CD14-positive monocyte (primary cell): ENCODE measurements around the gene SEMA3A. TPM values are rescaled to one million over a fixed set of nuclear protein-coding genes. Genes with fewer than 3 reads are reported as not detected.

Source experiments
- DNase-seq, 3 donors: peaks; one replicate each; pipeline ENCODE4 v3.0.0-alpha.2; 2011 to 2022
- H2AFZ ChIP-seq: 2 replicates; pipeline ENCODE4 v1.6.0; 2012; ENCODE audit warnings: mild to moderate bottlenecking, low read depth, low read length, inconsistent platforms; ENCODE audit not compliant: insufficient read depth, poor library complexity, severe bottlenecking
- H3K27ac ChIP-seq, 2 donors: 1 replicate in 1 of 2; 2 replicates in 1 of 2; pipeline ENCODE4 v1.5.1; 2012 to 2013; ENCODE audit warnings: low read length in 2 of 2, control low read depth in 1 of 2, inconsistent platforms in 1 of 2, low read depth in 1 of 2, mild to moderate bottlenecking in 1 of 2
- H3K27me3 ChIP-seq, 2 donors: one replicate each; pipeline versions ENCODE4 v1.6.0 to v1.6.1; 2011 to 2013; ENCODE audit warnings: low read length in 2 of 2; ENCODE audit not compliant: control insufficient read depth in 2 of 2, insufficient read depth in 2 of 2
- H3K36me3 ChIP-seq, 2 donors: replicated peaks in 1 of 2; 1 replicate in 1 of 2; 2 replicates in 1 of 2; pipeline versions ENCODE4 v1.5.1 to v1.6.1; 2012 to 2013; ENCODE audit warnings: low read length in 2 of 2, control low read depth in 1 of 2, inconsistent platforms in 1 of 2, mild to moderate bottlenecking in 1 of 2; ENCODE audit not compliant: insufficient read depth in 2 of 2, control insufficient read depth in 1 of 2
- H3K4me1 ChIP-seq, 2 donors: 1 replicate in 1 of 2; 2 replicates in 1 of 2; pipeline versions ENCODE4 v1.5.1 to v1.6.1; 2012 to 2013; ENCODE audit warnings: low read length in 2 of 2, control low read depth in 1 of 2, inconsistent platforms in 1 of 2, mild to moderate bottlenecking in 1 of 2, moderate library complexity in 1 of 2; ENCODE audit not compliant: insufficient read depth in 2 of 2, control insufficient read depth in 1 of 2
- H3K4me2 ChIP-seq: replicated peaks from 2 replicates; pipeline ENCODE3; 2012; ENCODE audit warnings: low read length, moderate library complexity, mild to moderate bottlenecking; ENCODE audit not compliant: poor library complexity, severe bottlenecking; ENCODE audit errors: extremely low read depth
- H3K4me3 ChIP-seq, 3 experiments: fragments of 200-600 bp in 1 of 3; sonication (generic) in 1 of 3; replicated peaks in 1 of 3; 1 replicate in 2 of 3; 2 replicates in 1 of 3; pipeline ENCODE4 v1.5.1; 2011 to 2013; ENCODE audit warnings: low read length in 3 of 3, mild to moderate bottlenecking in 3 of 3, control low read depth in 2 of 3, low read depth in 2 of 3, inconsistent platforms in 1 of 3, moderate library complexity in 1 of 3
- H3K79me2 ChIP-seq: 2 replicates; pipeline ENCODE4 v1.6.0; 2012; ENCODE audit warnings: mild to moderate bottlenecking, control low read depth, inconsistent platforms, low read length, moderate library complexity; ENCODE audit not compliant: insufficient read depth
- H3K9ac ChIP-seq: 2 replicates; pipeline ENCODE4 v1.6.0; 2017; ENCODE audit warnings: low read length, mild to moderate bottlenecking; ENCODE audit not compliant: insufficient read depth, poor library complexity, severe bottlenecking
- H3K9me3 ChIP-seq, 2 donors: replicated peaks in 1 of 2; 1 replicate in 1 of 2; 2 replicates in 1 of 2; pipeline versions ENCODE4 v1.5.1 to v1.6.1; 2012 to 2013; ENCODE audit warnings: low read length in 2 of 2, control low read depth in 1 of 2; ENCODE audit not compliant: control insufficient read depth in 1 of 2, insufficient read depth in 1 of 2
- H4K20me1 ChIP-seq: 2 replicates; pipeline ENCODE4 v1.6.0; 2012; ENCODE audit warnings: mild to moderate bottlenecking, low read length, control low read depth, moderate library complexity; ENCODE audit not compliant: insufficient read depth
- H3K27ac Mint-ChIP-seq, 7 donors: one replicate each; pipeline ENCODE4 v1.8.0; 2020; ENCODE audit warnings: mild to moderate bottlenecking in 7 of 7, mixed read lengths in 7 of 7, moderate library complexity in 6 of 7, inconsistent platforms in 2 of 7
- H3K27me3 Mint-ChIP-seq, 3 donors: one replicate each; pipeline ENCODE4 v1.8.0; 2021 to 2022; ENCODE audit warnings: low read depth in 3 of 3, mild to moderate bottlenecking in 3 of 3, mixed read lengths in 3 of 3, moderate library complexity in 3 of 3, inconsistent platforms in 1 of 3
- H3K36me3 Mint-ChIP-seq, 2 donors: one replicate each; pipeline ENCODE4 v1.8.0; 2020; ENCODE audit warnings: mixed read lengths in 2 of 2, inconsistent platforms in 1 of 2, mild to moderate bottlenecking in 1 of 2
- H3K4me1 Mint-ChIP-seq: one replicate; pipeline ENCODE4 v1.8.0; 2020; ENCODE audit warnings: mild to moderate bottlenecking, mixed read lengths
- H3K4me3 Mint-ChIP-seq, 2 donors: one replicate each; pipeline ENCODE4 v1.8.0; 2020; ENCODE audit warnings: mild to moderate bottlenecking in 2 of 2, mixed read lengths in 2 of 2, moderate library complexity in 1 of 2
- H3K9me3 Mint-ChIP-seq, 7 donors: one replicate each; pipeline ENCODE4 v1.8.0; 2020 to 2022; ENCODE audit warnings: mixed read lengths in 7 of 7, mild to moderate bottlenecking in 6 of 7, moderate library complexity in 6 of 7, inconsistent platforms in 2 of 7
- CTCF ChIP-seq: fragments of 200-600 bp; IDR thresholded peaks from one replicate; pipeline ENCODE4 v1.8.0; 2022; ENCODE audit warnings: antibody characterized with exemption, mild to moderate bottlenecking
- WGBS: methylation state at CpG from one replicate; pipeline ENCODE4 v1.1.5; 2013; ENCODE audit warnings: missing lambda C conversion rate; ENCODE audit not compliant: insufficient coverage; 5-methylcytosine and 5-hydroxymethylcytosine counted together
- intact Hi-C, 2 donors: fragments of 100-400 bp; cut with micrococcal nuclease; formaldehyde crosslinking; loops; one replicate each; pipeline versions ENCODE4 v1.15.0 to v1.15.1; 2023
- polyA plus RNA-seq, 3 donors: library from polyadenylated mRNA; depleted of rRNA in 1 of 3; unstranded in 2 of 3; stranded (reverse) in 1 of 3; fragments of 300-500 nt in 2 of 3; fragments of >200 nt in 1 of 3; fragmentation: Illumina TruSeq in 2 of 3; gene quantifications; 1 replicate in 2 of 3; 2 replicates in 1 of 3; pipeline ENCODE4 v1.2.3, GENCODE V29; 2012 to 2021

Gene SEMA3A
- polyA plus RNA-seq, 3 donors = 0.03 TPM; not detected in 2

DNA sequence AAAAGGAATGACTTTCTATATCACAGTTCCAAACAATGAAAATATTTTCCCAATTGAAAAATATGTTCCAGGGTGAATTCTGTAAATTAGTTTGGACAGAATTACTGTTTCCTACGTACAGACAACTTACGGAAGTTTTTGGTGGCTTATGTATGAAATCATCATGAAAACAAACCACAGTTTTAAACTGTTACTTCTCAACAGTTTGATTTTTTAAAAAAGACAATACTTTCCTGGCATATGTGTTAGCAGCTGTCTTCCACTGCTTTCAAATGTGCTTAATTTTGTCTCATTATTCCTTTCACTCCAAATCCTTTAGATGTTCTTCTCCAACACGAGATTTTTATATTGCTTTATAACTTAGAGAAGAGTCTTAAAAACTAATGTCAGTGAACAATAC, 56.2 kb downstream of the SEMA3A start:
- Mint-ChIP-seq H3K27me3 (no peaks in the 10 kb centered on the region), H3K27ac (no peak overlapping the region), H3K4me3 (no peak overlapping the region), H3K36me3 (no peaks in the 10 kb centered on the region), H3K4me1 (no peaks in the 10 kb centered on the region), H3K9me3 (peaks cover 0 to 4% (median 0%) of the 10 kb centered on the region in 7 donors)
- H3K27ac ChIP-seq = no peak overlapping the region
- no peak overlapping the region for H3K9ac ChIP-seq
- no peak overlapping the region for H3K4me2 ChIP-seq
- intact Hi-C loops = no loop called here
- no peaks in the 10 kb centered on the region for H3K9me3 ChIP-seq
- no peak overlapping the region for H2AFZ ChIP-seq
- DNase-seq = no peak
- no peak overlapping the region for H3K4me3 ChIP-seq
- H3K36me3 ChIP-seq = no peaks in the 10 kb centered on the region
- WGBS = no CpG with 5 or more reads among the region's 3 CpGs
- TF ChIP-seq CTCF = no peak
- H3K79me2 ChIP-seq = no peaks in the 10 kb centered on the region
- H3K4me1 ChIP-seq = no peaks in the 10 kb centered on the region
- no peaks in the 10 kb centered on the region for H3K27me3 ChIP-seq
- no peaks in the 10 kb centered on the region for H4K20me1 ChIP-seq

- Histone ChIP-seq H3K36me3 (no peaks in the 10 kb centered on the region), H2AFZ (no peak overlapping the region), H4K20me1 (no peaks in the 10 kb centered on the region), H3K4me2 (no peak overlapping the region), H3K4me3 (no peak overlapping the region), H3K27me3 (no peaks in the 10 kb centered on the region), H3K4me1 (no peaks in the 10 kb centered on the region), H3K9ac (no peak overlapping the region), H3K79me2 (no peaks in the 10 kb centered on the region), H3K9me3 (no peaks in the 10 kb centered on the region), H3K27ac (no peak overlapping the region)
- no peak for TF ChIP-seq CTCF
- no peaks in the 10 kb centered on the region for H3K4me1 Mint-ChIP-seq
- intact Hi-C loops = no loop called here
- H3K27ac Mint-ChIP-seq = no peak overlapping the region
- no peak for DNase-seq
- peaks cover 0 to 4% (median 0%) of the 10 kb centered on the region in 7 donors for H3K9me3 Mint-ChIP-seq
- no peak overlapping the region for H3K4me3 Mint-ChIP-seq
- no peaks in the 10 kb centered on the region for H3K36me3 Mint-ChIP-seq
- no peaks in the 10 kb centered on the region for H3K27me3 Mint-ChIP-seq
These were observed 56.8 kb downstream of the SEMA3A start for GRCh38 chr7:84137812-84138211.
